Mononuclear cell (primary cell): ENCODE results near the gene PHF12. TPM values are rescaled to one million over a fixed set of nuclear protein-coding genes. Genes with fewer than 3 reads are reported as not detected.
"Not testable (repeated sequence)": the region's sequence is repeated elsewhere in the genome, so short reads cannot be mapped to it uniquely, and the experiment has no call there.

ENCODE experiments used
- H3K27me3 ChIP-seq: 2 replicates; pipeline ENCODE4 v1.6.0; 2011; ENCODE audit warnings: low read length, control low read depth; ENCODE audit not compliant: insufficient read depth
- H3K4me1 ChIP-seq: 2 replicates; pipeline ENCODE4 v1.5.1; 2011; ENCODE audit warnings: mild to moderate bottlenecking, low read length, control low read depth; ENCODE audit not compliant: insufficient read depth
- H3K4me3 ChIP-seq: 2 replicates; pipeline ENCODE4 v1.5.1; 2011; ENCODE audit warnings: mild to moderate bottlenecking, low read length, moderate library complexity
- H3K9me3 ChIP-seq: 2 replicates; pipeline ENCODE4 v1.5.1; 2011; ENCODE audit warnings: low read depth, mild to moderate bottlenecking, control low read depth, low read length
- total RNA-seq: library from RNA; depleted of rRNA; stranded (reverse); fragments of >200 nt; gene quantifications from one replicate; pipeline ENCODE4 v1.2.3, GENCODE V29; 2012

PHF12 gene
- total RNA-seq, 1 donor, result 102 TPM

DNA sequence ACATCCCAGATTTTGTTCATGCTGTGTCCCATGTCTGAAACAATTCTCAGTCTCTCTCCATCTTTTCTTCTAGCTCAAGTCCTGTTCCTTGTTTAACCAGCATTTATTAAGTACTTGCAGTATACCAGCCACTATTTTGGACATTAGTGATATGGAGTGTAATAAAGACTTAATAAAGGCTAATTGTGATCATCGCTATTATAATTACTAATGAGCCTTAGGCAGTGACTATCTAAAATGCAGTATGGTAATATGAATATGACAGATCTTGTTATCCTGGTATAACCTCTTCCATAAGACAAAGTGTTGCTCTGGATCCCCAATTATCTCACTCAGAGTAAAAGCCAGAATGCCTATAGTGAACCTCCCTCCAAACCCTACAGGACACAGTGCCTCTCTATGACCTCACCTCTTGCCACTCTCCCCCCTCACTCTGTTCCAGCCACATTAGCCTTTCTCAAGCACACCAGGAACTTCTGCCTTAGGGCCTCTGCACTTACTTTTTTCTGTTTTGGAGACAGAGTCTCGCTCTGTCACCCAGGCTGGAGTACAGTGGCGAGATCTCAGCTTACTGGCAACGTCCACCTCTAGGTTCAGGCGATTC, 52.0 kb downstream of the PHF12 start:
- no peaks in the 10 kb centered on the region for H3K9me3 ChIP-seq
- no peak overlapping the region for H3K4me3 ChIP-seq
- H3K4me1 ChIP-seq, result peaks cover 62% of the 10 kb centered on the region
- H3K27me3 ChIP-seq, result no peaks in the 10 kb centered on the region

DNA sequence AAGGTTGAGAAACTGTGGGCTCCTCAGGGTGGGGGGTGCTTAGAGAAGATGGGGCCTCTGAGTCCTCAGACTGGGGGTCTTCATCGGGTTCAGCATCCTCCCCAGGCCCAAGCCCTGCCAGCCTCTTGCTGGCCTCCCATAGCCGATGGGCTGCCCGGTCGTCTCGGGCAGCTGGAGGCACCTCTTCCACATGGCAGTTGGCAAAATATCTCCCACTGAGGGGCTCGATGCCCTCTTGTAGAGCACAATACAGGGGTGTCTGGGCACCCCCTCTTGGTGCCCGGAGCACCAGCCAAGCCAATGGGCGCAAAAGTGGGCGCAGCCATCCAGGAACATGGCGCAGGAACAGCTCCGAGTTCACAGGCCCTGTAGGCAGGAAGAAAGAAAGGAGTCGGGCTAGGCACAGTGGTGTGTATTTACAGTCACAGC, 52.8 kb downstream of the PHF12 start:
- Histone ChIP-seq H3K9me3 (no peaks in the 10 kb centered on the region), H3K4me1 (peaks cover 69% of the 10 kb centered on the region), H3K27me3 (no peaks in the 10 kb centered on the region), H3K4me3 (no peak overlapping the region)

DNA sequence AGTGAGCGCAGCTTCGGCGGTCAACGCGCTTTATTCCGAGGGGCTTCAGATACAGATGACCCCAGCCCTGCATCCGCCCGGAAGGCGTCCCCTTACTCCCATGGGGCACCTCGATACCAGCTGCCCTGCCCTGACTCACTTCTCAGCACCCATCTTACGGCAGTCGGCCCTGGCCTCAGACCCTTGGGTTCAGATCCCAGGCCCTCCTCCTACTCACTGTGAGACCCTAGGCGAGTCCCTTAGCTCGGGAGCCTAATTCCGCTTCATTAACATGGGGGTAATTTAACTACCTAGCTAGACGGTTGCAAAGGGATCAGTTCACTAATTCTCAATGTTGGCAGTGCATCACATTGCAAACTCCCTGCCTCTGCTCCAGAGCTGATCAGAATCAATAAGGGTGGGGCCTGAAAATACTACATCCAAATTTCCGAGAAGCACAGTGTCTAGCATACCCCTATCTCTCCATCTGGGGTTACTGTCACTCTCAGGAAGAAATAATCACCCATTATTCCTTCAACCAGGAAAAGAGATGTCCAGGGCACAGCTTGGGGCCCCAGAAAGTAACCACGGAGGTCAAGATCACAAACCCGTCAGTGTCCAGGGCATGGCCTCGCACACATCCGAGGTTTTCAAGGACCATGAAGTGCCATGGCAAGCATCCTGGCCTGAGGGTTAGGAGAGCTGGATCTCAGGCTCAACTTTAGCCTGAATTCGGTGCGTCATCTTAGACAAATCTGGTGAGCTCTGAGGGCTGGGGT, 53.4 kb downstream of the PHF12 start:
- H3K4me3 ChIP-seq, result peak overlapping the region; percentile 88
- no peaks in the 10 kb centered on the region for H3K9me3 ChIP-seq
- no peaks in the 10 kb centered on the region for H3K27me3 ChIP-seq
- H3K4me1 ChIP-seq, result peaks cover 71% of the 10 kb centered on the region

DNA sequence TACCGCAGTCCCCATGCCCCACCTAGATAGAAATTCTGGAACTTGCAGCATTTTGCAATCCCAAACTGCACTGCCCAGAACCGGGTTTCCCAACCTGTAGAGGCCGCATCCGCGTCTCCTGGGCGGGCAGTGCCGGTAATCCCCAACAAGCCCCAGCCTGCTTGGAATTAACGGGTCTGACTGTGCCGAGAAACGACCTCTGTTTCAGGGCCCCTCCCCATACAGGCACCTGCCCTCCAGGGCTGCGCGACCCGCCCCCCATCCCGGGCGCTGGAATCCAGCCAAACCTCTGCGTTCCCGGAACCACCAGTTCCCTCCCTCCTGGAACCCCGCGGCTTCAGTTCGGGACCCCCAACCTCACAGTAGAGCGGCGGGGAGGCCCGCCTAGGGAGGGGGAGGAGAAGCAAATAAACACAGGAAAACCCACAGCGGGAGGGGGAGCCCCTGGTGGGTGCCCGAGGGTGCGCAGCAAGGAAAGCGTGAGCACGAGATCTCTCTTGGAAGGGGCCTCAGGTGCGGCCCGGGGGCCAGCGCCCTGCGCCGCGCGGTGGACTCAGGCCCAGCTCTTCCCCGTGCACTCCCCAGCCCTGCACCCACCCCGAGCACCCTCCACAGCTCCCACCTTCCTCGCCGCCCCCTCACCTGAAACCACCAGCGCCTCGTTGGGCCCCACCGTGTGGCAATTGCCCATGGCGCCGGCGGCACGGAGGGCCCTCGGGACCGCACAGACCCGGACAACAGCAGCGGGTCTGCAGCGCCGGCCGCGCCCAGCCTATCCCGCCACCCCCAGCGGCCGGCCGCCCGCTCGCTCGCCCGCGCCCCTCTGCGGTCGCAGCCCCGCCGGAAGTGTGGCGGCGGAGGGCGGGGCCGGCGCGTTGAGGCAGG, 54.2 kb downstream of the PHF12 start, which contains the start of gene FLOT2:
Gene FLOT2 (minus strand): TSS at position 850 of the 885 bp plus-strand sequence. CDS start 159 bp downstream, at position 691.
- H3K4me3 ChIP-seq, result peak within 1 kb of the TSS; percentile 88
- peaks cover 77% of the 10 kb centered on the region for H3K4me1 ChIP-seq
- no peaks in the 10 kb centered on the region for H3K27me3 ChIP-seq
- no peaks in the 10 kb centered on the region for H3K9me3 ChIP-seq

DNA sequence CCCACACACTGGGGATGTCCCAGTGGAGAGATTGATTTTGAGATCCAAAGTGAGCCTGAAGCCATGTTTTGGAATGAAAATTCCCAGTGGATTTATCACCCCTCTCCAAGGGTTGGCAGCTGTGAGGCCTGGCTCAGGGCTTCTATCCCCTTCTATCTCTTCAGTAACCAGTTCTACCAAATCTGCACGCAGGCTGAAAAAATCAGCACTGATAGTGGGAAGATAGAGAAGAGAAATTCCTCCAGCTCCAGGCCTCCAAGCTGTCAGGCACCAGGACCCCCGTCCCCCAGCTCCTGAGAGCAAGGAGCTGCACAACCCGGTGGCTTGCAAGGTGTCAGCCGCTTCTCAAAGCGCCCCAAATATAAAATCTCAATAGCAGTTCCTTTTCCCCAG, 54.8 kb downstream of the PHF12 start:
- Histone ChIP-seq H3K9me3 (no peaks in the 10 kb centered on the region), H3K4me1 (peaks cover 77% of the 10 kb centered on the region), H3K4me3 (peak overlapping the region; percentile 88), H3K27me3 (no peaks in the 10 kb centered on the region)

DNA sequence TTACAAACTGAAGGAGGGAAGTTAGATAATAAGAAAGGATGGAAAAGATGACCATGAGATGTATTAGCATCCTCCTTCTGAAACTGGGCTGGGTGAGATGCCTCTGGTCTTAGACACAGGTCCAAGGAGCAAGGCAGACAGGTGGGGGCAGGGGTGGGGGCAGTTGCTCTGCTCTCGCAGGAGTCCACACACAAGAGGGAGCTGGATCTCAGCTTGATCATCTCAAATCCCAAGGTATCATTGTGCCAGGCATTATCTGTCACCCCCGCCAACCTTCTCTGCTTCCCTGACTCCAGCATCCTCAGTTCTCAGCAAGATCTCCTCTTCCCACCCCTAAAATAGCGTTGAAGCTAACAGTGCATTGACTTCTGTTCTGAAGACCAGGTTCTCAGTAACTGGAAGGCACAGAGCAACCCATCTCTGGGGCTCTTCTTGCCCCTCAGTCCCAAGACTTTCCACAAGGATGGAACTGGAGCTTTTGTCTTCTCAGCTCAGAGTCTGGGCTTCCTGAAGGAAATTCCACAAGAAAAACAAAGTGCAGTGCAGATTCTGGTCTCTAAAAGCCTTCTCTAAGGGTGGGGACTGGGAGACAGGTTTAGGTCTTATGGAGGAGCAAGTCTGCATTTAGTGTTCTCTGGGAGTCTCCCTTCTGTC, 55.4 kb downstream of the PHF12 start:
- peaks cover 77% of the 10 kb centered on the region for H3K4me1 ChIP-seq

DNA sequence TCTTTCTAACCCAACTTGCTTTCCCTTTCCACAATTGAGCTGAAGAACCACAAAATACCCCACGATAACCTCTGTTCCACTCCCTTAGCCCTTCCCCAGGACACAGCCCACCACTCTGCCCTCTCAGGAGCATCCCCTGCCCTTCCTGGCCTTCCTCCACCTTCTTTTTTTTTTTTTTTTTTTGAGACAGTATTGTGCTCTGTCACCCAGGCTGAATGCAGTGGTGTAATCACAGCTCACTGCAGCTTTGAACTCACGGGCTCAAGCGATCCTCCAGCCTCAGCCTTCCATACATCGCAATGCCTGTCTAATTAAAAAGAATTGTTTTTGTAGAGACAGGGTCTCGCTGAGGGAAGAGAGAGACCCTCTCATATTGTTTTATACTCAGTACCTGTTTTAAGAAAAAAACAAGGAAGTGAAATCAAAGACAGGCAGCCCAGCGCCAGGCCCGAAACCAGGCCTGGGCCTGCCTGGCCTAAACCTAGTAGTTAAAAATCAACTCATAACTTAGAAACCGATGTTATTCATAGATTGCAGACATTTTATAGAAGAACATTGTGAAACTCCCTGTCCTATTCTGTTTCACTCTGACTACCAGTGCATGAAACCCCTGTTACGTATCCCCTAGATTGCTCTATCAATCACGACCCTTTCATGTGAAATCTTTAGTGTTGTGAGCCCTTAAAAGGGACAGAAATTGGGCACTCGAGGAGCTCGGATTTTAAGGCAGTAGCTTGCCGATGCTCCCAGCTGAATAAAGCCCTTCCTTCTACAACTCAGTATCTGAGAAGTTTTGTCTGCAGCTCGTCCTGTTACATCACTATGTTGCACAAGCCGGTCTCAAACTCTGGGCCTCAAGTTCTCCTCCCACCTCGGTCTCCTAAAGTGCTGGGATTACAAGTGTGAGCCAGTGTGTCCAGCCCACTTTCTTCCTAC, 57.8 kb downstream of the PHF12 start:
- Histone ChIP-seq H3K4me3 (peak overlapping the region; percentile 2), H3K4me1 (peaks cover 86% of the 10 kb centered on the region)
- H3K27me3 ChIP-seq, H3K9me3 ChIP-seq: not testable (repeated sequence)

More for the DNA sequence above, 55.4 kb downstream of the PHF12 start:
- no peaks in the 10 kb centered on the region for H3K9me3 ChIP-seq
- H3K27me3 ChIP-seq, result no peaks in the 10 kb centered on the region
- peak overlapping the region; percentile 88 for H3K4me3 ChIP-seq

DNA sequence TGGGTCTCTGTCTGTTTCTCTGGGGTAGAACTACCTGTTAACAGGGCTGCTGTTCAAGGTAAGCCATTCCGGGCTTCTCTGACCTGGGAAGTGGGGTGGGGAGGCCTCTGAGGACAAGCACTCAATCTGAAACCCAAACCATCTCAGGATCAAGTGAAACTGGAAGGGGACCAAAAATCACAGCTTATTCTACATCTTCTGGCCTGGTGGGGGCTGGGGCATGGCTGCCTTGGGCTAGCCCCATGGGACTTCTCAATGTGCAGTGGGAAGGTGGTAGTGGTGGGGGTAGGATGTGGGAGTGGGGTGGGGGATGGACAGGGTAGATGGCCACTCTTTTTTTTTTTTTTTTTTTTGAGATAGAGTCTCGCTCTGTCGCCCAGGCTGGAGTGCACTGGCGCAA, 59.3 kb downstream of the PHF12 start:
- Histone ChIP-seq H3K27me3 (no peaks in the 10 kb centered on the region), H3K4me3 (no peak overlapping the region), H3K4me1 (peaks cover 77% of the 10 kb centered on the region), H3K9me3 (no peaks in the 10 kb centered on the region)

DNA sequence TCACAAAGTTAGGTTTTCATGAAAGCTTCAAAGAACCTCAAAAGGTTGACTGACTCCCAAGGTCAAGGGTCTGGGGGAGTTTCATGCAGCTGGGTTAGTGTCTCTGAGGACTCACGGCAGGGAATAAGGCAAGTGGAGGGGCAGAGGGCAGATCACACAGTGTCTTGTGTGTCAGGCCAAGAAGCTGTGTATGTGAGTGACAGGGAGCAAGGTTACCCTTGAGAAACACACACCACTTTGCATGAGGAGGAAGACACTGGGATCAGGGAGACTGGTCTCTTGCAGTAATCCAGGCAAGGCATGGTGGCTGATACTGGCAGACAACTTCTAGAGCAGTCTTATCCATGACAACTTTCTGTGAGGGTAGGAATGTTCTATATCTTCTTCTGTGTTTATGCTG, 60.1 kb downstream of the PHF12 start:
- Histone ChIP-seq H3K4me1 (peaks cover 69% of the 10 kb centered on the region), H3K4me3 (no peak overlapping the region), H3K27me3 (no peaks in the 10 kb centered on the region)

DNA sequence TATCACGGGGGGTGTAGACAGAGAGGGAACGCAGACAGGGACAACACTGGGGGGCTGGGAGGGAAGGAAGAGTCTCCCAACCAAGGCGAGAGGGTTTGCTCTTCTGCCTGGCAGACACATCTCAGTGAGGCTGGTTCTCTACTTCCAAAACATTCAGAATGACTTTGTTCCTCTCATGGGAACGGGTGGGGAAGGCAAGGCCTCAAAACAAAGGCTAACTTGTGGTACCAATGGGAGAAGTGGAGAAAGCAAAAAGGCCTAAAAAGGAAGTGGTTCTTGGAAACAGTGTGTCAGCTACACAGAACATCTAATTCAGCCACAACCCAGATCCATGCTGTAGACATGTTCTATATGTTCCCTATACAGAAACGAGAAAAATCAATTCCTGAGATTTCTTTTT, 61.3 kb downstream of the PHF12 start:
- Histone ChIP-seq H3K4me1 (peaks cover 57% of the 10 kb centered on the region), H3K9me3 (no peaks in the 10 kb centered on the region), H3K4me3 (no peak overlapping the region)

More for the DNA sequence above, 60.1 kb downstream of the PHF12 start:
- no peaks in the 10 kb centered on the region for H3K9me3 ChIP-seq

DNA sequence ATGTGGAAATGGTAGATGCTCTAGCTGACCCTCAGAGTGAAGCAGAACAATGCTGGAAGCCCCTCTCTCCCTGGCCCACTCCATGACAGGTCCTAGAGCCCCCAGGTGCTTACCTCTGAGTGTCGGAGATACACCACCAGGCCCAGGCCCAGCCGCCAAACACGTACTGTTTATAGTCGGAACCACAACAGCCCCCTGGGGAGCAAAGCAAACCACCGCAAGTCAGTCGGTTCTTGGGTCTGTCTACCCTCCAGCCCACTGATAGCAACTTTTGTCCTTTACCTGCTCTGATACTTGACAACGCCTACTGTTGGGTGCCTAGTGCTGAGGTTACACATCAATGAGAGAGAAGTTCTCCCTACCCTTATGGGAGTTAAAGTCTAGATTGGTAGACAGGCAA, 62.5 kb downstream of the PHF12 start:
- Histone ChIP-seq H3K4me3 (no peak overlapping the region), H3K27me3 (no peaks in the 10 kb centered on the region), H3K9me3 (no peaks in the 10 kb centered on the region), H3K4me1 (peaks cover 45% of the 10 kb centered on the region)

More for the DNA sequence above, 61.3 kb downstream of the PHF12 start:
- H3K27me3 ChIP-seq, result no peaks in the 10 kb centered on the region

DNA sequence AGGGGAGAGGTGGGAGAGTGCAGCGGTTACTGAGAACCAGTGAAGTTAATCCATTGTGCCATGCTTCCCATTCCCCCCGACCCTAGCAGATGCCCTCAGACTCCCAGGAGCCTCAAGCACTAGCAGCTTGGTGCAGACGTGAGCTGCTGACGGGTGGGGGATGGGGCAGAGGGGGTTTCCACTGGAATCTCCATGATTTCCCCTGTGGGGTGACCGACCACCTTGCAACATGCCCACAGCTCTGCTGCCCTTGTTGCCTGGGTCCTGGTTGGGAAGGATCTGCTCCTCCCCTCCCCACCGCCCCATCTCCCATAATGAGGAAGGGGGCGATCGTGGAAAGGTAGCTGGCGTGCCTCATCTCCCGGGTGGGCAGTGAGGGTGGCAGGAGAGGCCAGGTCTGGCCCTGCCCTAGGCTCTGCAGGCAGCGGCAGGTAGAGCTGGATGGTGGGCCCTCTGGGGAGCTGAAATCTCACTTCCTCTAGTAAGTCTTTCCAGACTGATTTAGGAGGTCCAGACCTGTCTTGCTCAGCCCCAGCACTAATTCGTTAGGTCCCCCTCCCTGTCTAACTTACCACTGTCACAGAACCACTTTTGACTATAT, 63.3 kb downstream of the PHF12 start:
- Histone ChIP-seq H3K27me3 (no peaks in the 10 kb centered on the region), H3K4me3 (no peak overlapping the region), H3K9me3 (no peaks in the 10 kb centered on the region), H3K4me1 (peaks cover 36% of the 10 kb centered on the region)

DNA sequence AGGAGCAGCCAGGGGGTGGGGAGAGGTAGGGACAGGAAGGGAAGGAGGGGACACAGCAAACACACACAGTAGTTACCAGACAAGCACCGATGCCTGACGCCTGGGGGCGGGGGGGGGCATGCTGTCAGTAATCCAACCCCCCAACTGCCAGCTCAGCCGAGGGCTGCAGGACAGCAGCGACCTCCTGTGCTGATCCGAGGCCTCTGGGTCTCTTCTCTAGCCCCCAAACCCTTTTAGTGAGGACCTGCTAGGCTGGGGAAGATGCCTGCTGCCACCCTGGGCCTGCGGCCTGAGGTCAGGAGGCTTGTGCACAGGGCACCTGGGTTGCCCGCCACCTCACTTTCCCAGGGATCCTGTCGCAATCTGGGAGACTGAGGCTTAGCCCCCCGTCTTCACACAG, 65.4 kb downstream of the PHF12 start:
- H3K27me3 ChIP-seq, result no peaks in the 10 kb centered on the region
- H3K9me3 ChIP-seq, result no peaks in the 10 kb centered on the region
- H3K4me1 ChIP-seq, result peaks cover 16% of the 10 kb centered on the region
- no peak overlapping the region for H3K4me3 ChIP-seq
